CD4-positive, CD25-positive, alpha-beta regulatory T cell (primary cell): ENCODE data around the gene HYAL1. TPM values are rescaled to one million over a fixed set of nuclear protein-coding genes. Genes with fewer than 3 reads are reported as not detected.

Experiments
- ATAC-seq, 2 donors: fragments of 150-1000 bp; cut with Tn5 transposase; one replicate each; pipeline ENCODE4 v1.10.0; 2021; ENCODE audit warnings: low read depth in 2 of 2, moderate number of reproducible peaks in 2 of 2, moderate library complexity in 1 of 2
- DNase-seq, 3 donors: peaks; one replicate each; pipeline versions ENCODE4 v3.0.0 to v3.0.0-alpha.2; 2012 to 2022; ENCODE audit warnings: mixed read lengths in 1 of 3
- H3K27ac ChIP-seq: one replicate; pipeline ENCODE4 v1.7.0; 2013; ENCODE audit warnings: mild to moderate bottlenecking, low read length; ENCODE audit not compliant: insufficient read depth, poor library complexity, severe bottlenecking
- H3K27me3 ChIP-seq: one replicate; pipeline ENCODE4 v1.7.0; 2013; ENCODE audit warnings: low read length; ENCODE audit not compliant: control insufficient read depth, insufficient read depth
- H3K36me3 ChIP-seq: one replicate; pipeline ENCODE4 v1.7.0; 2013; ENCODE audit warnings: mild to moderate bottlenecking, low read length, moderate library complexity; ENCODE audit not compliant: control insufficient read depth, insufficient read depth
- H3K4me1 ChIP-seq: 2 replicates; pipeline ENCODE4 v1.7.0; 2013; ENCODE audit warnings: mild to moderate bottlenecking, low read length; ENCODE audit not compliant: insufficient read depth, control insufficient read depth, poor library complexity, severe bottlenecking
- H3K4me3 ChIP-seq: one replicate; pipeline ENCODE4 v1.7.0; 2013; ENCODE audit warnings: low read depth, mild to moderate bottlenecking, low read length, moderate library complexity
- H3K9me3 ChIP-seq, 2 experiments: 1 replicate in 1 of 2; 2 replicates in 1 of 2; pipeline ENCODE4 v1.7.0; 2013; ENCODE audit warnings: low read length in 2 of 2, mild to moderate bottlenecking in 1 of 2, moderate library complexity in 1 of 2; ENCODE audit not compliant: control insufficient read depth in 2 of 2
- H3K27ac Mint-ChIP-seq, 3 donors: one replicate each; pipeline ENCODE4 v1.8.0; 2020 to 2022; ENCODE audit warnings: mild to moderate bottlenecking in 3 of 3, mixed read lengths in 3 of 3, moderate library complexity in 2 of 3
- H3K27me3 Mint-ChIP-seq: one replicate; pipeline ENCODE4 v1.8.0; 2022; ENCODE audit warnings: mild to moderate bottlenecking, mixed read lengths
- H3K36me3 Mint-ChIP-seq: one replicate; pipeline ENCODE4 v1.8.0; 2020; ENCODE audit warnings: mixed read lengths
- H3K4me1 Mint-ChIP-seq, 4 donors: one replicate each; pipeline ENCODE4 v1.8.0; 2020 to 2022; ENCODE audit warnings: mixed read lengths in 4 of 4, mild to moderate bottlenecking in 1 of 4
- H3K4me3 Mint-ChIP-seq, 4 donors: one replicate each; pipeline ENCODE4 v1.8.0; 2020 to 2022; ENCODE audit warnings: mild to moderate bottlenecking in 4 of 4, mixed read lengths in 4 of 4, moderate library complexity in 3 of 4
- H3K9me3 Mint-ChIP-seq, 7 donors: one replicate each; pipeline ENCODE4 v1.8.0; 2020 to 2022; ENCODE audit warnings: mixed read lengths in 7 of 7, mild to moderate bottlenecking in 3 of 7, moderate library complexity in 2 of 7
- polyA plus RNA-seq, 4 donors: library from polyadenylated mRNA; unstranded; fragments of 300-500 nt; fragmentation: Illumina TruSeq; gene quantifications; one replicate each; pipeline ENCODE4 v1.2.3, GENCODE V29; 2021
- total RNA-seq: library from RNA; stranded (reverse); gene quantifications from one replicate; pipeline ENCODE4 v1.2.3, GENCODE V29; 2022

Gene HYAL1
- total and polyA plus RNA-seq, 5 donors from 2014 or later = 0.07 to 0.35 (median 0.21) TPM; not detected in 1

DNA sequence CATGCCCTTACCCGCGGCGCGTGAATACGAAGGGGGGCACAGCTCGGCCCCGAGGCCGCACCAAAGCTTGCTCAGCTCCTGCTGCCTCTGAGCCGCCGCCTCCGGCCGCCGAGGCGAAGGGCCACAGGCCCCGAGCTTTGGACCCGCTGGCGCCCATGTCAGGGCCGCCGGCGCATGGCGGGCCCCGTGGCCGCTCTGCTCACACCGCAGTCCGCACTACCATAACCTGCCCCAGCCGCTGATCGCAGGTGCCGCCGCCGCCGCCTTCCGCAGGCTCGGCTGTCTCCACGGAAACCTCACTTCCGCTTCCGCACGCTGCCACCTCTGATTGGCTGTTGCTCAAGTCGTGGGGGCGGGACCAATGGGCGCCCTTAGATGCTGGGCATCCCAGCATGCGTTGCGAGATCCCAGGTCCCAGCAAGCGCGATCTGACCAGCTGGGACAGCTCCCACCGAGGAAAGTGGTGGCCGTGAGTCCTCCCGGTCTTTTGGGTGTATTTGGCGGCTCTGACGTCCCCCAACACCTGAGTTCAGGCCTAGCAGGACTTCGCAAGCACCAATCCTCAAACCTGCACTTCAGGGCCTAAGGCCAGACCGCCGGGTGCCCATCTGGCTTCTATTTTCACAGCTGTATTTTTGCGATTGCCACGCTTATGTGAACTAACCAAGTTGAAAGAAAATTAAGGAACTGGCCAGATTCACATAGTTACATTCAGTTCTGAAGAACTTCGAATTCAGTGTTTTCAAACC, 24.7 kb upstream of the HYAL1 start, which contains the start of gene TUSC2:
TSS of gene TUSC2 (minus strand) at position 281 of the 749 bp plus-strand sequence. CDS start at position 157, 124 bp downstream.
- Histone ChIP-seq H3K9me3 (no peaks in the 10 kb centered on the region), H3K4me1 (peaks cover 18% of the 10 kb centered on the region), H3K36me3 (peaks cover 39% of the 10 kb centered on the region), H3K27me3 (no peaks in the 10 kb centered on the region), H3K4me3 (peak within 1 kb of the TSS; percentile 69), H3K27ac (peak within 1 kb of the TSS; percentile 85)
- Mint-ChIP-seq H3K4me1 (peaks cover 2 to 44% (median 11%) of the 10 kb centered on the region in 4 donors), H3K27ac (peak within 1 kb of the TSS; percentile 86 to 95 (median 95)), H3K36me3 (peaks cover 10% of the 10 kb centered on the region), H3K27me3 (no peaks in the 10 kb centered on the region), H3K9me3 (no peaks in the 10 kb centered on the region), H3K4me3 (peak within 1 kb of the TSS; percentile 92 to 96 (median 94))
- peak; percentile 93 to 94 for ATAC-seq
- peak; percentile 94 to 98 (median 94) for DNase-seq

DNA sequence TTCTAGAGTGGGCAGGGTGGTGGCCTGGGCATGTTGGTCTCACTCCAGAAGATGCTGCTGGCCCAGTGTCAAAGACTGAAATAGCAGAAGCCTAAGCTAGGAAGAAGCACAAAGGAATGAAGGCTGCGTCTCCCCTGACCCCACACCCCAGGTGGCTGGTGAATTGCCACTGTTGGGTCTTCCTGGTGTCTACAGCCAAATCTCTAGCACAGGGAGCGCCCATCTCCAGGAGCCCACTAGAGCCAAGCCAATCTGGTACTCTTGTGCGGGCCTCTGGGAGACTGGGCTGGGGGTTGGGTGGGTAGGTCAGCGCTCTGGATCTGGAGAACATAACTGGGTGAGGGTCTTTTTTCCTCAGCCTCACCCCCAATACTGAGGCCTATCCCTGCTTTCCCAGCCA, 23.8 kb upstream of the HYAL1 start:
- Histone ChIP-seq H3K4me1 (peaks cover 22% of the 10 kb centered on the region), H3K27ac (peak overlapping the region; percentile 85), H3K27me3 (no peaks in the 10 kb centered on the region), H3K4me3 (peak overlapping the region; percentile 58), H3K9me3 (no peaks in the 10 kb centered on the region), H3K36me3 (peaks cover 35% of the 10 kb centered on the region)
- H3K27me3 Mint-ChIP-seq = no peaks in the 10 kb centered on the region
- H3K4me1 Mint-ChIP-seq = peaks cover 2 to 41% (median 11%) of the 10 kb centered on the region in 4 donors
- H3K36me3 Mint-ChIP-seq = peaks cover 10% of the 10 kb centered on the region
- peak overlapping the region; percentile 91 to 96 (median 93) for H3K4me3 Mint-ChIP-seq
- DNase-seq (no peak), ATAC-seq (no peak)
- peak overlapping the region in 2 of 3 donors; percentile 51 to 95 for H3K27ac Mint-ChIP-seq
- no peaks in the 10 kb centered on the region for H3K9me3 Mint-ChIP-seq

DNA sequence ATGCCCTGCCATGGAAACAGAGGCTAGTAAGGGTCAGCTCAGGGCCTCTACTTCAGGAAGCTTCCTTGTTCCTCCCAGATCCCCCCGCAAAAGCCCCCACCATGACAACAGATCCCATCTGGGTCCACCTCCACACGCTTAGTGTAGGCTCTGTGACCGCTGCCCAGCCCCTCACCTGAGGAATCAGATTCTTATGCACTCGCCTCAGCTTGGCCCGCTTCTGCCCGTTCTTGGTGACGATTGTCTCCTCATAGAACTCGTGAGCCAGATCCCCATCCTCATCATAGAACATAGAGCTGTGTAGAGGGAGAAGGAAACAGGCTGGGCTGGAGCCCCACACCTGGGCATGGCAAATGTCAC, 22.8 kb upstream of the HYAL1 start:
- ATAC-seq = no peak
- H3K9me3 Mint-ChIP-seq = no peaks in the 10 kb centered on the region
- DNase-seq = no peak

DNA sequence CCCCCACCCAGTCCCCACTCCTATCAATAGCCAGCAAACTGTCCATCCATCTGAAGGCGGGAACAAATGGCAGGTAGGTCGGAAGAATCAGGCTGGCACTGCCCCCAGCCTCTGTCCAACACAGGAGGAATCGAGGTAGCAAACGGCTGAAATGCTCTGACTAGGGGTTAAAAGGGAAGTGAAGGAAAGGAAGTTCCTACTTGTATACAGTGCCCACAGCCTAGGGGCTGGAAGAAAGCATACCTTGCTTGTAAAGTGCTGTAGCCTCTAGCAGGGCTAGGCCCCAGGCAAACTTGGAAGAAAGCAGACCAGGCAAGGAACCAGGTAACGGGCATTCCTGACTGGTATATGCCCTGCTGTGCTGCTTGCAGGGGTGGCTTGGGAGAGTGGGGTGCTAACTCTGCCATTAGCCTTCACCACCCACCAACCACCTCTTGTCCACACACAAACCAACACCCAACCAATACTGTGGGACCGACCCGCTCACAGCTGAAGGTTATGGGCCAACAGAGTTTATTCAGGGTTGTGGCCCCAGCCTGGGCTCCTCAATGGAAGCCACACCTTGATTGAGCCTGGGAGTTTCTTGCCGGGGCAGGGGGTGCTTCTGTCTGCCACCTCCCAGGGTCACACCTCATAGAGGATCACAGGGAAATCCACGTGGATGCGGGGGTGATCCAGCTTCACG, 22.3 kb upstream of the HYAL1 start:
- Histone ChIP-seq H3K27ac (no peak overlapping the region), H3K36me3 (peaks cover 21% of the 10 kb centered on the region), H3K9me3 (no peaks in the 10 kb centered on the region), H3K4me3 (no peak overlapping the region), H3K27me3 (no peaks in the 10 kb centered on the region), H3K4me1 (peaks cover 31% of the 10 kb centered on the region)
- Mint-ChIP-seq H3K27me3 (no peaks in the 10 kb centered on the region), H3K4me3 (peak overlapping the region; percentile 77 to 96 (median 93)), H3K36me3 (peaks cover 6% of the 10 kb centered on the region), H3K9me3 (no peaks in the 10 kb centered on the region), H3K27ac (no peak overlapping the region), H3K4me1 (peaks cover 2 to 40% (median 11%) of the 10 kb centered on the region in 4 donors)
- ATAC-seq = no peak
- no peak for DNase-seq

More for the DNA sequence above, 22.8 kb upstream of the HYAL1 start:
- H3K4me3 Mint-ChIP-seq = peak overlapping the region; percentile 91 to 96 (median 93)
- H3K27me3 Mint-ChIP-seq = no peaks in the 10 kb centered on the region
- no peak overlapping the region for H3K4me3 ChIP-seq
- peaks cover 2 to 40% (median 11%) of the 10 kb centered on the region in 4 donors for H3K4me1 Mint-ChIP-seq
- H3K27me3 ChIP-seq = no peaks in the 10 kb centered on the region
- no peaks in the 10 kb centered on the region for H3K9me3 ChIP-seq
- peaks cover 29% of the 10 kb centered on the region for H3K4me1 ChIP-seq
- H3K27ac ChIP-seq = no peak overlapping the region
- no peak overlapping the region for H3K27ac Mint-ChIP-seq
- H3K36me3 ChIP-seq = peaks cover 26% of the 10 kb centered on the region
- H3K36me3 Mint-ChIP-seq = peaks cover 8% of the 10 kb centered on the region

DNA sequence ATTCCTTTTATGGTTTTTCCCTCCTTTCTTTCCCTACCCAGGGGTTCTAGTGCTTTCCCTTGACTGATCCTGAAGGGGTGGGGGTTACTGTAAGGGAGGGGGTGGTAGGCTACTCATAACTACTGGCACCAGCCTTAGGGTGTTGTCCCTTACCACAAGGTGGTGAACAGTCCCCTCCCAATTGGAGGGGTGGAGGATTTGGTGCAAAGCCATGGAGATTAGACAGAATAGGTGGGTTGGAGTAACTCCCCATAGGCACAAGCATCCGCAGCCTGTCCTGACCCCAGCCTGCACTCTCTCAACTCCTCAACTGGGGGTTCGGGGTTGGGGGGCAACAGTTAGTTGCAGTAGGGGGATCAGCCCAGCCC, 21.7 kb upstream of the HYAL1 start:
- peaks cover 6% of the 10 kb centered on the region for H3K36me3 Mint-ChIP-seq
- H3K9me3 ChIP-seq = no peaks in the 10 kb centered on the region
- H3K4me1 Mint-ChIP-seq = peaks cover 2 to 45% (median 11%) of the 10 kb centered on the region in 4 donors
- H3K4me3 ChIP-seq = no peak overlapping the region
- no peaks in the 10 kb centered on the region for H3K27me3 Mint-ChIP-seq
- peak overlapping the region in 3 of 4 donors; percentile 37 to 94 (median 80) for H3K4me3 Mint-ChIP-seq
- peaks cover 37% of the 10 kb centered on the region for H3K4me1 ChIP-seq
- no peaks in the 10 kb centered on the region for H3K27me3 ChIP-seq
- no peak overlapping the region for H3K27ac ChIP-seq
- H3K9me3 Mint-ChIP-seq = no peaks in the 10 kb centered on the region
- no peak for DNase-seq
- peak overlapping the region in 2 of 3 donors; percentile 49 to 83 for H3K27ac Mint-ChIP-seq
- ATAC-seq = no peak
- peaks cover 16% of the 10 kb centered on the region for H3K36me3 ChIP-seq

DNA sequence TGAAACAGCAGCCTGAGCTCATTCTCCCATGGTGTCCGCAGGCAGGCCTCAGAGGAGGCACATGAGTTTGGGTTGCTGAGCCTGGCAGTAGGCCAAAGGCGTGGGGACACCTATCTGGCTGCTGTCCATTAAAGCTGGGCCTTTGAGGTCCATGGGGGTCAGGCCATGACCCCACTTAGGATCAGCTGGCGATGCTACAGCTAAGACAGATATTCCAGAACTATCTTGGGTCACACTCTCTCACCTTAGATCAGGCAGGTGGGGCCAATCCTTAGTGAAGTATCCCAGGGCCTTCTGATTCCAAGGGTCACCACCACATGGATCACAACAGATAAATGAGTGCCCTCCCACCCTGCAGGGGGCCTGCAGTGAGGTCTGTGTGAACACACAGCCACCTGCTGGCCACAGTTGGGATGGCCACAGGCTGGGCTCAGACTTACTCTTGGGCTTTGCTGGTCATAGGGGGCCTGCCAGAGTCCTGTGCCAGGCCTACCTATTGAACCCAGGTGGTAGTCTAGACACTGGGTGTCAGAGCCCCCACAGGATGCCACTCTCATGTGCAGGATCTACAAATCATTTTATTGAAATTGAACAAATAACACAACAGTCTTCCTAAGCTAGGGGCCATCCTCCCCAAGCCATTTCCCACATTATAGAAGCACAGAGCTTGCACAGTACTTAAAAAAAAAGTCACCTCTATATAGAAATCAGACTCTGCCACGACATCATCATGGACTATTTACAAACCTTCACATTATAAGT, 21.2 kb upstream of the HYAL1 start:
- Mint-ChIP-seq H3K4me1 (peaks cover 5 to 51% (median 14%) of the 10 kb centered on the region in 4 donors), H3K9me3 (no peaks in the 10 kb centered on the region), H3K27ac (peak overlapping the region; percentile 43 to 83 (median 58)), H3K4me3 (peak overlapping the region in 3 of 4 donors; percentile 11 to 94 (median 80)), H3K36me3 (peaks cover 6% of the 10 kb centered on the region), H3K27me3 (no peaks in the 10 kb centered on the region)
- Histone ChIP-seq H3K27ac (no peak overlapping the region), H3K4me3 (no peak overlapping the region), H3K27me3 (no peaks in the 10 kb centered on the region), H3K9me3 (no peaks in the 10 kb centered on the region), H3K36me3 (peaks cover 10% of the 10 kb centered on the region), H3K4me1 (peaks cover 42% of the 10 kb centered on the region)
- DNase-seq (peak; percentile 46 to 64 (median 46)), ATAC-seq (no peak)

DNA sequence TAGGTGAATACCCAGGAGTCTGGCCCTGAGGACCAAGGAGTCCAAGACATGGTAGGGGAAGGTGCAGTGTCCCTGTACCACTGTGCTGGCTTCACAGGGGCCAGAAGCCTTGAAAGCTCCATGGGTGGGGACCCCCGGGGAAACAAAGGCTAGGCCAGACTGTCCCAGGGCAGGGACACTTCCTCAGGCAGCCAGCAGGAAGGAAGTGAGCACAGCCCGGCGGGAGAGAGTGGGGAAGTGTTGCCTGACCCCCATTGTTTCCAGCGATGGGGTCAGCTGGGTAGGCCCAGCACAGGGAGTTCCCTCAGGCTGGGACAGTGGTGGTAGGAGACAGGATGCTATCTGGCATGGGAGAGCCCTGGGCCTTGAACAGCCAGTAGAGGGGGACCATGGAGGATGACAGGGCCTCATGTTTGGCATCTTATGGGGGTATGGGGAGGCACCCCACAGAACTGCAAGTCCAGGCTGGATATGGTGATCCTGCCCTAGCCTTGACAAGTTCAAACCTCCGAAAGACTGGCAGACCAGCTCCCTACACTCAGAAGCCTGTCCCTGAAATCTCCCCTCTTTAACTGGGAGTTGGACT, 20.3 kb upstream of the HYAL1 start:
- H3K27ac ChIP-seq = no peak overlapping the region
- H3K4me3 Mint-ChIP-seq = peak overlapping the region; percentile 38 to 94 (median 71)
- peaks cover 5 to 55% (median 16%) of the 10 kb centered on the region in 4 donors for H3K4me1 Mint-ChIP-seq
- H3K4me3 ChIP-seq = no peak overlapping the region
- no peaks in the 10 kb centered on the region for H3K27me3 ChIP-seq
- H3K36me3 ChIP-seq = peaks cover 10% of the 10 kb centered on the region
- H3K27ac Mint-ChIP-seq = peak overlapping the region; percentile 58 to 83 (median 71)
- H3K36me3 Mint-ChIP-seq = peaks cover 6% of the 10 kb centered on the region
- peaks cover 42% of the 10 kb centered on the region for H3K4me1 ChIP-seq
- DNase-seq (no peak), ATAC-seq (no peak)
- H3K9me3 Mint-ChIP-seq = no peaks in the 10 kb centered on the region
- H3K9me3 ChIP-seq = no peaks in the 10 kb centered on the region
- H3K27me3 Mint-ChIP-seq = no peaks in the 10 kb centered on the region
